H9 (cell line): ENCODE results near the gene LIAS. TPM values are rescaled to one million over a fixed set of nuclear protein-coding genes. Genes with fewer than 3 reads are reported as not detected.

Experiments used
- DNase-seq: peaks from one replicate; pipeline ENCODE4 v3.0.0-alpha.2; 2017
- H2AFZ ChIP-seq: one replicate; pipeline ENCODE4 v1.6.1; 2013; ENCODE audit warnings: mild to moderate bottlenecking, low read length, control low read depth, moderate library complexity
- H2AK5ac ChIP-seq: 2 replicates; pipeline ENCODE4 v1.6.1; 2013; ENCODE audit warnings: low read length, control low read depth, mixed read lengths; ENCODE audit not compliant: insufficient read length
- H2BK120ac ChIP-seq: one replicate; pipeline ENCODE4 v1.6.1; 2013; ENCODE audit warnings: low read depth, mild to moderate bottlenecking, low read length, control low read depth, inconsistent platforms; ENCODE audit not compliant: poor library complexity, severe bottlenecking
- H2BK12ac ChIP-seq: 2 replicates; pipeline ENCODE4 v1.6.1; 2013; ENCODE audit warnings: low read length, control low read depth, mixed read lengths, low read depth; ENCODE audit not compliant: insufficient read length
- H2BK15ac ChIP-seq: 2 replicates; pipeline ENCODE4 v1.6.1; 2013; ENCODE audit warnings: low read depth, low read length, control low read depth
- H2BK20ac ChIP-seq: one replicate; pipeline ENCODE4 v1.6.1; 2013; ENCODE audit warnings: low read depth, mild to moderate bottlenecking, low read length, control low read depth, inconsistent platforms; ENCODE audit not compliant: poor library complexity, severe bottlenecking
- H2BK5ac ChIP-seq: 2 replicates; pipeline ENCODE4 v1.6.1; 2013; ENCODE audit warnings: low read length, control low read depth, mixed read lengths; ENCODE audit not compliant: insufficient read length
- H3K14ac ChIP-seq: 2 replicates; pipeline ENCODE4 v1.6.1; 2013; ENCODE audit warnings: low read length, control low read depth; ENCODE audit not compliant: insufficient read depth
- H3K18ac ChIP-seq: 2 replicates; pipeline ENCODE4 v1.6.1; 2013; ENCODE audit warnings: low read depth, mild to moderate bottlenecking, mixed read lengths, low read length, control low read depth; ENCODE audit not compliant: insufficient read length
- H3K23ac ChIP-seq: 2 replicates; pipeline ENCODE4 v1.6.1; 2013; ENCODE audit warnings: low read length, control low read depth, mixed read lengths, low read depth; ENCODE audit not compliant: insufficient read length
- H3K23me2 ChIP-seq: 2 replicates; pipeline ENCODE4 v1.6.1; 2013; ENCODE audit warnings: low read depth, mild to moderate bottlenecking, mixed read lengths, low read length, control low read depth; ENCODE audit not compliant: insufficient read length, poor library complexity, severe bottlenecking
- H3K27ac ChIP-seq: 2 replicates; pipeline ENCODE4 v1.5.1; 2013; ENCODE audit warnings: low read length, control low read depth, mixed read lengths, low read depth; ENCODE audit not compliant: insufficient read length
- H3K27me3 ChIP-seq: 2 replicates; pipeline ENCODE4 v1.6.1; 2013; ENCODE audit warnings: low read length, control low read depth, inconsistent platforms; ENCODE audit not compliant: insufficient read depth
- H3K4ac ChIP-seq: 2 replicates; pipeline ENCODE4 v1.6.1; 2013; ENCODE audit warnings: low read depth, mild to moderate bottlenecking, control low read depth, inconsistent platforms, low read length, moderate library complexity
- H3K4me1 ChIP-seq: 2 replicates; pipeline ENCODE4 v1.6.1; 2013; ENCODE audit warnings: low read length, control low read depth, inconsistent platforms; ENCODE audit not compliant: insufficient read depth
- H3K4me2 ChIP-seq: 2 replicates; pipeline ENCODE4 v1.6.1; 2013; ENCODE audit warnings: low read length, control low read depth, mixed read lengths; ENCODE audit not compliant: insufficient read length, insufficient read depth
- H3K56ac ChIP-seq: 2 replicates; pipeline ENCODE4 v1.6.1; 2013; ENCODE audit warnings: low read depth, mild to moderate bottlenecking, mixed read lengths, low read length, control low read depth; ENCODE audit not compliant: insufficient read length
- H3K79me1 ChIP-seq: 2 replicates; pipeline ENCODE4 v1.6.1; 2013; ENCODE audit warnings: low read depth, mild to moderate bottlenecking, moderate library complexity, low read length, control low read depth, inconsistent platforms; ENCODE audit not compliant: insufficient read depth, poor library complexity, severe bottlenecking
- H3K79me2 ChIP-seq: 2 replicates; pipeline ENCODE4 v1.6.1; 2013; ENCODE audit warnings: low read length, control low read depth, inconsistent platforms; ENCODE audit not compliant: insufficient read depth
- H3K9ac ChIP-seq: 2 replicates; pipeline ENCODE4 v1.6.1; 2013; ENCODE audit warnings: low read length, control low read depth, mixed read lengths; ENCODE audit not compliant: insufficient read length; ENCODE audit errors: extremely low read depth
- H3K9me3 ChIP-seq: one replicate; pipeline ENCODE4 v1.6.1; 2013; ENCODE audit warnings: low read depth, low read length, inconsistent platforms; ENCODE audit not compliant: control insufficient read depth
- H3T11ph ChIP-seq: one replicate; pipeline ENCODE4 v1.6.1; 2013; ENCODE audit warnings: mild to moderate bottlenecking, low read length, control low read depth, inconsistent platforms
- H4K20me1 ChIP-seq: one replicate; pipeline ENCODE4 v1.6.1; 2013; ENCODE audit not compliant: control insufficient read depth, insufficient read length, insufficient read depth
- H4K5ac ChIP-seq: 2 replicates; pipeline ENCODE4 v1.6.1; 2013; ENCODE audit warnings: low read depth, mild to moderate bottlenecking, mixed read lengths, low read length, control low read depth; ENCODE audit not compliant: insufficient read length
- H4K8ac ChIP-seq: replicated peaks from 2 replicates; pipeline ENCODE4 v1.6.1; 2013; ENCODE audit warnings: low read length, control low read depth, mixed read lengths, low read depth; ENCODE audit not compliant: insufficient read length
- H4K91ac ChIP-seq: 2 replicates; pipeline ENCODE4 v1.6.1; 2013; ENCODE audit warnings: low read depth, mild to moderate bottlenecking, moderate library complexity, mixed read lengths, low read length, control low read depth; ENCODE audit not compliant: insufficient read length
- H3K27ac Mint-ChIP-seq, 3 experiments: 2 replicates in 2 of 3; 3 replicates in 1 of 3; pipeline ENCODE4 v1.8.0; 2020 to 2021; ENCODE audit warnings: mixed read lengths in 3 of 3, mild to moderate bottlenecking in 1 of 3, moderate library complexity in 1 of 3
- H3K27me3 Mint-ChIP-seq: 2 replicates; pipeline ENCODE4 v1.8.0; 2021; ENCODE audit warnings: low read depth, mild to moderate bottlenecking, moderate library complexity, mixed read lengths
- H3K36me3 Mint-ChIP-seq, 3 experiments: 2 replicates in 2 of 3; 3 replicates in 1 of 3; pipeline ENCODE4 v1.8.0; 2020 to 2021; ENCODE audit warnings: low read depth in 3 of 3, mixed read lengths in 3 of 3; ENCODE audit not compliant: insufficient read depth in 1 of 3
- H3K4me1 Mint-ChIP-seq, 2 experiments: 2 replicates each; pipeline ENCODE4 v1.8.0; 2020; ENCODE audit warnings: mixed read lengths in 2 of 2
- H3K4me3 Mint-ChIP-seq, 2 experiments: 2 replicates in 1 of 2; 3 replicates in 1 of 2; pipeline ENCODE4 v1.8.0; 2020 to 2021; ENCODE audit warnings: mild to moderate bottlenecking in 2 of 2, mixed read lengths in 2 of 2, moderate library complexity in 1 of 2
- H3K9me3 Mint-ChIP-seq, 2 experiments: 2 replicates in 1 of 2; 3 replicates in 1 of 2; pipeline ENCODE4 v1.8.0; 2020; ENCODE audit warnings: mild to moderate bottlenecking in 2 of 2, mixed read lengths in 2 of 2, moderate library complexity in 1 of 2
- WGBS: extraction: QIAGEN DNeasy Blood & Tissue Kit; methylation state at CpG from one replicate; pipeline ENCODE4 v1.1.7; 2013; ENCODE audit warnings: missing lambda C conversion rate, low lambda C conversion rate, mixed read lengths; ENCODE audit not compliant: insufficient read length; ENCODE audit errors: extremely low coverage; 5-methylcytosine and 5-hydroxymethylcytosine counted together
- total RNA-seq: library from RNA; stranded (reverse); gene quantifications from 2 replicates; pipeline ENCODE4 v1.2.1, GENCODE V29; 2021
- TF ChIP-seq, protein P1 (sequence below): fragments of 200-600 bp; sonication (generic); conservative IDR thresholded peaks from 3 replicates; pipeline ENCODE4 v1.8.0; 2021; ENCODE audit warnings: antibody characterized with exemption, mild to moderate bottlenecking

LIAS gene
- total RNA-seq, 1 experiment from 2014 or later, result 18.5 TPM

DNA sequence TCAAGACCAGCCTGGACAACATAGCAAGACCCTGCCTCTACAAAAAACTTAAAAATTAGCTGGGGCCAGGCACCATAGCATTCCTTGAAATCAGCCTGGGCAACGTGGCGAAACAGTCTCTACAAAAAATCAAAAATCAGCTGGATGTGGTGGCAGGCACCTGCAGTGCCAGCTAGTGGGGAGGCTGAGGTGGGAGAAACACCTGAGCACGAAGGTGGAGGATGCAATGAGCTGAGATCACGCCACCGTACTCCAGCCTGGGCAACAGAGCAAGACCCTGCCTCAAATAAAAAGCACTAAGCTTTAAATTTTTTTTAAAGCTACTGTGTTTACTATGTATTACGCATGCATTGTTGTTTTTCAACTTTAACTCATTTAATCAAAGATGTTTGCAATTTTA is 3.4 kb upstream of the LIAS start:
- Histone ChIP-seq H3K18ac (no peak overlapping the region), H3K79me2 (peaks cover 14% of the 10 kb centered on the region), H3K14ac (no peak overlapping the region), H2BK5ac (no peak overlapping the region), H3K27ac (no peak overlapping the region), H3K4me1 (peaks cover 2% of the 10 kb centered on the region; the same call in 1 of the 2 replicates), H4K8ac (no peak overlapping the region), H3K4ac (no peak overlapping the region), H3K27me3 (no peaks in the 10 kb centered on the region), H2BK15ac (no peak overlapping the region), H3K56ac (no peak overlapping the region), H3K9ac (no peak overlapping the region), H3K9me3 (no peaks in the 10 kb centered on the region), H2AFZ (no peak overlapping the region), H3K4me2 (no peak overlapping the region), H2BK120ac (no peak overlapping the region), H3K23ac (no peak overlapping the region), H4K5ac (no peak overlapping the region), H3T11ph (no peak overlapping the region), H2BK12ac (no peak overlapping the region), H3K79me1 (peaks cover 6% of the 10 kb centered on the region), H2BK20ac (no peak overlapping the region), H3K23me2 (no peaks in the 10 kb centered on the region), H4K20me1 (no peaks in the 10 kb centered on the region), H2AK5ac (no peak overlapping the region), H4K91ac (no peak overlapping the region)
- H3K27me3 Mint-ChIP-seq, result no peaks in the 10 kb centered on the region
- peaks cover 59 to 81% (median 71%) of the 10 kb centered on the region in 3 experiments for H3K36me3 Mint-ChIP-seq
- peak overlapping the region; percentile 55 to 99; a peak in 2 of 5 replicates for H3K4me3 Mint-ChIP-seq
- peaks cover 16 to 21% of the 10 kb centered on the region in 2 experiments for H3K4me1 Mint-ChIP-seq
- TF ChIP-seq, protein P1, sequence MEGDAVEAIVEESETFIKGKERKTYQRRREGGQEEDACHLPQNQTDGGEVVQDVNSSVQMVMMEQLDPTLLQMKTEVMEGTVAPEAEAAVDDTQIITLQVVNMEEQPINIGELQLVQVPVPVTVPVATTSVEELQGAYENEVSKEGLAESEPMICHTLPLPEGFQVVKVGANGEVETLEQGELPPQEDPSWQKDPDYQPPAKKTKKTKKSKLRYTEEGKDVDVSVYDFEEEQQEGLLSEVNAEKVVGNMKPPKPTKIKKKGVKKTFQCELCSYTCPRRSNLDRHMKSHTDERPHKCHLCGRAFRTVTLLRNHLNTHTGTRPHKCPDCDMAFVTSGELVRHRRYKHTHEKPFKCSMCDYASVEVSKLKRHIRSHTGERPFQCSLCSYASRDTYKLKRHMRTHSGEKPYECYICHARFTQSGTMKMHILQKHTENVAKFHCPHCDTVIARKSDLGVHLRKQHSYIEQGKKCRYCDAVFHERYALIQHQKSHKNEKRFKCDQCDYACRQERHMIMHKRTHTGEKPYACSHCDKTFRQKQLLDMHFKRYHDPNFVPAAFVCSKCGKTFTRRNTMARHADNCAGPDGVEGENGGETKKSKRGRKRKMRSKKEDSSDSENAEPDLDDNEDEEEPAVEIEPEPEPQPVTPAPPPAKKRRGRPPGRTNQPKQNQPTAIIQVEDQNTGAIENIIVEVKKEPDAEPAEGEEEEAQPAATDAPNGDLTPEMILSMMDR, result no peak
- no CpG with 5 or more reads among the region's 6 CpGs for WGBS
- H3K9me3 Mint-ChIP-seq, result no peaks in the 10 kb centered on the region; a peak in 1 of 5 replicates
- 0 out of 7 replicates have a peak overlapping the region, but pooled peaks of 1 of the 3 experiments have one; percentile 63 for H3K27ac Mint-ChIP-seq
- DNase-seq, result no peak
